ENCODE results near the gene ATCAY. TPM values are rescaled to one million over a fixed set of nuclear protein-coding genes. Genes with fewer than 3 reads are reported as not detected.
"Not testable (repeated sequence)": the region's sequence is repeated elsewhere in the genome, so short reads cannot be mapped to it uniquely, and the experiment has no call there.

Gene ATCAY
- total and polyA plus RNA-seq, 4 experiments from 2014 or later: not detected

GRCh38 chr19:3890591-3890990 is 10.1 kb downstream of the ATCAY start:
- Mint-ChIP-seq H3K4me3 (no peak overlapping the region), H3K4me1 (no peaks in the 10 kb centered on the region), H3K27me3 (no peaks in the 10 kb centered on the region), H3K9me3 (no peaks in the 10 kb centered on the region), H3K36me3 (no peaks in the 10 kb centered on the region), H3K27ac (no peak overlapping the region)
- H3K27me3 ChIP-seq (ENCODE audit: insufficient read depth, low read length): no peaks in the 10 kb centered on the region
- no peak overlapping the region for H3K4me3 ChIP-seq (ENCODE audit: low read length in 2 of 2)
- CTCF ChIA-PET (ENCODE audit: partially characterized antibody): interaction anchor here (1.6 kb wide), 1 partner anchor 8 kb away, joined by 3 read pairs; no protein-coding TSS in a partner anchor
- no peak for DNase-seq
- no peaks in the 10 kb centered on the region for H3K9me3 ChIP-seq (ENCODE audit: control insufficient read depth in 1 of 2, low read length in 2 of 2)
- intact Hi-C loops (cut with micrococcal nuclease): no loop called here
- H3K4me1 ChIP-seq (ENCODE audit: insufficient read depth, low read length): no peaks in the 10 kb centered on the region
- POLR2A ChIA-PET (ENCODE audit: partially characterized antibody): no interaction called here
- H3K27ac ChIP-seq (ENCODE audit: low read depth, low read length): no peak overlapping the region
- no peaks in the 10 kb centered on the region for H3K36me3 ChIP-seq (ENCODE audit: insufficient read depth, low read length)

- H3K4me3 ChIP-seq (ENCODE audit: low read length in 2 of 2): no peak overlapping the region
- Mint-ChIP-seq H3K9me3 (peaks cover 0 to 5% (median under 1%) of the 10 kb centered on the region in 8 donors), H3K4me1 (peaks cover 0 to 6% (median 4%) of the 10 kb centered on the region in 4 donors), H3K27me3 (peaks cover 0 to 1% of the 10 kb centered on the region in 2 donors), H3K36me3 (no peaks in the 10 kb centered on the region), H3K27ac (no peak overlapping the region), H3K4me3 (no peak overlapping the region)
- POLR2A ChIA-PET (ENCODE audit: partially characterized antibody): no interaction called here
- H3K36me3 ChIP-seq (ENCODE audit: insufficient read depth, low read length): no peaks in the 10 kb centered on the region
- H3K9me3 ChIP-seq (ENCODE audit: control insufficient read depth in 1 of 2, low read length in 2 of 2): no peaks in the 10 kb centered on the region
- H3K27ac ChIP-seq (ENCODE audit: low read depth, low read length): no peak overlapping the region
- no peaks in the 10 kb centered on the region for H3K27me3 ChIP-seq (ENCODE audit: insufficient read depth, low read length)
- intact Hi-C loops (cut with micrococcal nuclease): no loop called here
- CTCF ChIA-PET (ENCODE audit: partially characterized antibody): no interaction called here
- DNase-seq: no peak
- H3K4me1 ChIP-seq (ENCODE audit: insufficient read depth, low read length): no peaks in the 10 kb centered on the region
These were observed 13.2 kb downstream of the ATCAY start for GRCh38 chr19:3893509-3894179.

DNA sequence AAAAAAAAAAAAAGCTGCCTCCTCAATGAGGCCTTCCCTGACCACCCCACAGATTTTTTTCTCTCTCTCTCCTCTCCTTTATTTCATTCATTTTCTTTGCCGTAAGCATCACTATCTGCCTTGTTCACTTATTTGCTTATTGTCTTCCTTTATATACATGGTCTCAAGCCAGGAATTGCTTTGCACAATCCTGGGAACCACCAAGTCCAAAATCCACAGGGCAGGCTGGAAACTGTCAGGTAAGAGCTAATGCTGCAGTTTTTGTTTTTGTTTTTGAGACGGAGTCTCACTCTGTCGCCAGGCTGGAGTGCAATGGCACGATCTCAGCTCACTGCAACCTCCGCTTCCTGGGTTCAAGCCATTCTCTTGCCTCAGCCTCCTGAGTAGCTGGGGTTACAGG is 14.5 kb downstream of the ATCAY start:
- H3K36me3 Mint-ChIP-seq; CTCF ChIA-PET (ENCODE audit: partially characterized antibody); H3K27me3 ChIP-seq (ENCODE audit: insufficient read depth, low read length); H3K27me3 Mint-ChIP-seq; H3K4me3 ChIP-seq (ENCODE audit: low read length in 2 of 2); H3K9me3 Mint-ChIP-seq; H3K4me1 ChIP-seq (ENCODE audit: insufficient read depth, low read length); H3K4me3 Mint-ChIP-seq; H3K27ac Mint-ChIP-seq; intact Hi-C loops (cut with micrococcal nuclease); H3K27ac ChIP-seq (ENCODE audit: low read depth, low read length); DNase-seq; H3K4me1 Mint-ChIP-seq; H3K36me3 ChIP-seq (ENCODE audit: insufficient read depth, low read length); H3K9me3 ChIP-seq (ENCODE audit: control insufficient read depth in 1 of 2, low read length in 2 of 2): not testable (repeated sequence)
- POLR2A ChIA-PET (ENCODE audit: partially characterized antibody): interaction anchor here (0.6 kb wide), 1 partner anchor 74 kb away, joined by 3 read pairs; no protein-coding TSS in a partner anchor

- DNase-seq: no peak
- H3K4me1 Mint-ChIP-seq: peaks cover 0 to 6% (median 4%) of the 10 kb centered on the region in 4 donors
- Histone ChIP-seq H3K4me1 (ENCODE audit: insufficient read depth, low read length) (no peaks in the 10 kb centered on the region), H3K27ac (ENCODE audit: low read depth, low read length) (no peak overlapping the region), H3K36me3 (ENCODE audit: insufficient read depth, low read length) (no peaks in the 10 kb centered on the region), H3K4me3 (ENCODE audit: low read length in 2 of 2) (no peak overlapping the region), H3K9me3 (ENCODE audit: control insufficient read depth in 1 of 2, low read length in 2 of 2) (no peaks in the 10 kb centered on the region), H3K27me3 (ENCODE audit: insufficient read depth, low read length) (no peaks in the 10 kb centered on the region)
- CTCF ChIA-PET (ENCODE audit: partially characterized antibody): no interaction called here
- no peak overlapping the region for H3K27ac Mint-ChIP-seq
- H3K9me3 Mint-ChIP-seq: peaks cover 0 to 7% (median 3%) of the 10 kb centered on the region in 8 donors
- H3K36me3 Mint-ChIP-seq: no peaks in the 10 kb centered on the region
- peaks cover 1 to 2% of the 10 kb centered on the region in 2 donors for H3K27me3 Mint-ChIP-seq
- POLR2A ChIA-PET (ENCODE audit: partially characterized antibody): no interaction called here
- no peak overlapping the region for H3K4me3 Mint-ChIP-seq
- intact Hi-C loops (cut with micrococcal nuclease): no loop called here
These were observed 15.3 kb downstream of the ATCAY start for GRCh38 chr19:3895788-3896187.

DNA sequence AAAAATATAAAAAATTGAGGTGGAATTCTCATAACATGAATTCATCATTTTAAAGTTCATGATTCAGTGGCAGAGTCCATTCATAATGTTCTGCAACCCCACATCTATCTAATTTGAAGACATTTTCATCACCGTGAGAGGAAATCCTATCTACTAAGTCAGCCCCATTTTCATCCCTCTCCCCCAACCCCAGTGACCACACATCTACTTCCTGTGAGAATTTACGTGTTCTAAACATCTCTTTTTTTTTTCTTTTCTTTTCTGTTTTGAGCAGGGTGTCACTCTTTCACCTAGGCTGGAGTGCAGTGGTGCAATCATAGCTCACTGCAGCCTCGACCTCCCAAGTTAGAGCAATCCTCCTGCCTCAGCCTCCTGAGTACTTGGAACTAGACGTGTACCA is 17.5 kb downstream of the ATCAY start:
- Mint-ChIP-seq H3K27me3 (peaks cover 1 to 5% of the 10 kb centered on the region in 2 donors), H3K27ac (no peak overlapping the region), H3K4me1 (peaks cover 0 to 6% (median 4%) of the 10 kb centered on the region in 4 donors), H3K9me3 (peaks cover 0 to 7% (median 3%) of the 10 kb centered on the region in 8 donors), H3K36me3 (no peaks in the 10 kb centered on the region), H3K4me3 (no peak overlapping the region)
- intact Hi-C loops (cut with micrococcal nuclease): no loop called here
- no peaks in the 10 kb centered on the region for H3K27me3 ChIP-seq (ENCODE audit: insufficient read depth, low read length)
- ChIA-PET CTCF (ENCODE audit: partially characterized antibody) (interaction anchor here (0.8 kb wide), 1 partner anchor 8 kb away, joined by 3 read pairs; no protein-coding TSS in a partner anchor), POLR2A (ENCODE audit: partially characterized antibody) (no interaction called here)
- H3K27ac ChIP-seq (ENCODE audit: low read depth, low read length): no peak overlapping the region
- H3K36me3 ChIP-seq (ENCODE audit: insufficient read depth, low read length): no peaks in the 10 kb centered on the region
- no peaks in the 10 kb centered on the region for H3K4me1 ChIP-seq (ENCODE audit: insufficient read depth, low read length)
- DNase-seq: peak in 1 of 5 donors; percentile 4
- no peak overlapping the region for H3K4me3 ChIP-seq (ENCODE audit: low read length in 2 of 2)
- no peaks in the 10 kb centered on the region for H3K9me3 ChIP-seq (ENCODE audit: control insufficient read depth in 1 of 2, low read length in 2 of 2)

DNA sequence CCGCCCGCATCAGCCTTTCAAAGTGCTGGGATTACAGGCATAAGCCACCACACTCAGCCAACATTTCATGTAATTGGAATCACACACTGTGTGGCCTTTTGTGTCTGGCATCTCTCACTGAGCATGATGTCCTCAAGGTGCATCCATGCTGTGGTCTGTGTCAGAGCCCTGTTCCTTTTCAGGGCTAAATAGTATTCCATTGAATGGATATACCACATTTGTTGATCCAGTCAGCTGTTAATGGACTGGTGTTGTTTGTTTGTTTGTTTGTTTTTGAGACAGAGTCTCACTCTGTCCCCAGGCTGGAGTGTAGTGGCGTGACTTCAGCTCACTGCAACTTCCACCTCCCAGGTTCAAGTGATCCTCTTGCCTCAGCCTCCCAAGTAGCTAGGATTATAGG is 17.9 kb downstream of the ATCAY start:
- Histone ChIP-seq H3K27ac (ENCODE audit: low read depth, low read length) (no peak overlapping the region), H3K36me3 (ENCODE audit: insufficient read depth, low read length) (no peaks in the 10 kb centered on the region), H3K27me3 (ENCODE audit: insufficient read depth, low read length) (no peaks in the 10 kb centered on the region), H3K9me3 (ENCODE audit: control insufficient read depth in 1 of 2, low read length in 2 of 2) (no peaks in the 10 kb centered on the region), H3K4me1 (ENCODE audit: insufficient read depth, low read length) (no peaks in the 10 kb centered on the region), H3K4me3 (ENCODE audit: low read length in 2 of 2) (no peak overlapping the region)
- Mint-ChIP-seq H3K4me1 (peaks cover 0 to 6% (median 4%) of the 10 kb centered on the region in 4 donors), H3K27ac (no peak overlapping the region), H3K9me3 (peaks cover 0 to 7% (median 3%) of the 10 kb centered on the region in 8 donors), H3K4me3 (no peak overlapping the region), H3K27me3 (peaks cover 1 to 5% of the 10 kb centered on the region in 2 donors), H3K36me3 (no peaks in the 10 kb centered on the region)
- intact Hi-C loops (cut with micrococcal nuclease): no loop called here
- CTCF ChIA-PET (ENCODE audit: partially characterized antibody): interaction anchor here (0.8 kb wide), 1 partner anchor 9 kb away, joined by 3 read pairs; no protein-coding TSS in a partner anchor
- no peak for DNase-seq
- POLR2A ChIA-PET (ENCODE audit: partially characterized antibody): no interaction called here

DNA sequence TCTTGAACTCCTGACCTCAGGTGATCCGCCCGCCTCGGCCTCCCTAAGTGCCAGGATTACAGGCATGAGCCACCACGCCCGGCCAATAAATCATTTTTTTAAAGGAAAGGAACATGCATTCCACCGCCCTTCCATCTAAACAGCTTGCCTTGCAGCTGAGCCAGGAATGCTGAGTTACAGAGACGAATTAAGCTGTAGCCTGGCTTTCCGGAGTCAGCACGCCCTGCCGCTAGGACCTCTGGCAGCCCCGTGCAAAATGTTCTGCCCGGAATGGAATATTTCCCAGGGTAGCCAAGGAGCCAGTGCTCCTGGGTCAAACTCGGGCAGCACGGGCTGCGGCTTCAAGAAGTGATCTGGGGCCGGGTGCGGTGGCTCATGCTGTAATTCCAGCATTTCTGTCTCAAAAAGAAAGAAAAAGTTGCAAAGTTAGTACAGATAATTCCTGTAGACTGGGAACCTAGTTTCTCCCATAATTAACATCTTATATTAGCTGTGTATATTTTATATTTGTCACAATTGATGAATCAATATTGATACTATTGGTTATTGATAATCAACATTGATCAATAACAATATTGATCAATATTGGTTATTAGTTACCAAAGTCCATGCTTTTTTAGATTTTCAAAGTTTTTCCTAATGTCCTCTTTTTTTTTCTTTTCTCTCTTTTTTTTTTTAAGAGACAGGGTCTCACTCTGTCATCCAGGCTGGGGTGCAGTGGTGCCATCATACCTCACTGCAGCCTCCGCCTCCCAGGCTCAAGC is 19.2 kb downstream of the ATCAY start:
- Mint-ChIP-seq H3K4me1 (peaks cover 0 to 6% (median 4%) of the 10 kb centered on the region in 4 donors), H3K27ac (no peak overlapping the region), H3K4me3 (no peak overlapping the region), H3K9me3 (peaks cover 0 to 7% (median 3%) of the 10 kb centered on the region in 8 donors), H3K36me3 (no peaks in the 10 kb centered on the region), H3K27me3 (peaks cover 3 to 5% of the 10 kb centered on the region in 2 donors)
- no peaks in the 10 kb centered on the region for H3K36me3 ChIP-seq (ENCODE audit: insufficient read depth, low read length)
- ChIA-PET POLR2A (ENCODE audit: partially characterized antibody) (no interaction called here), CTCF (ENCODE audit: partially characterized antibody) (no interaction called here)
- no peak for DNase-seq
- no peak overlapping the region for H3K27ac ChIP-seq (ENCODE audit: low read depth, low read length)
- H3K27me3 ChIP-seq (ENCODE audit: insufficient read depth, low read length): no peaks in the 10 kb centered on the region
- H3K9me3 ChIP-seq (ENCODE audit: control insufficient read depth in 1 of 2, low read length in 2 of 2): no peaks in the 10 kb centered on the region
- no peak overlapping the region for H3K4me3 ChIP-seq (ENCODE audit: low read length in 2 of 2)
- intact Hi-C loops (cut with micrococcal nuclease): no loop called here
- no peaks in the 10 kb centered on the region for H3K4me1 ChIP-seq (ENCODE audit: insufficient read depth, low read length)

All from CD4-positive, alpha-beta memory T cell (primary cell).